Colonic mucosa (tissue), 4 donors: ENCODE measurements around the gene SMAD2. TPM values are rescaled to one million over a fixed set of nuclear protein-coding genes. Genes with fewer than 3 reads are reported as not detected.

Experiments used
- DNase-seq: peaks from one replicate; pipeline ENCODE4 v3.0.0-alpha.2; 2020
- H3K27ac ChIP-seq: fragments of 200-600 bp; one replicate; pipeline ENCODE4 v1.8.0; 2021
- H3K27me3 ChIP-seq: fragments of 200-600 bp; one replicate; pipeline ENCODE4 v1.8.0; 2021
- H3K36me3 ChIP-seq: fragments of 200-600 bp; one replicate; pipeline ENCODE4 v1.8.0; 2021
- H3K4me1 ChIP-seq: fragments of 200-600 bp; one replicate; pipeline ENCODE4 v1.8.0; 2021; ENCODE audit warnings: mild to moderate bottlenecking
- H3K4me3 ChIP-seq: fragments of 200-600 bp; one replicate; pipeline ENCODE4 v1.8.0; 2021
- H3K9ac ChIP-seq, 2 donors: one replicate each; pipeline ENCODE4 v1.7.0; 2013; ENCODE audit warnings: control low read depth in 2 of 2, low read depth in 2 of 2, low read length in 2 of 2
- H3K9me3 ChIP-seq: fragments of 200-600 bp; one replicate; pipeline ENCODE4 v1.8.0; 2021
- intact Hi-C: fragments of 100-400 bp; cut with DNase I; formaldehyde crosslinking; loops from one replicate; pipeline ENCODE4 v1.14.1; 2022
- total RNA-seq, 2 donors: library from RNA; stranded (reverse); fragmentation: NEBNext Ultra II Directional in 1 of 2; extraction: Animal tissue kit (Norgen Biotek cat#: 25700) in 1 of 2; gene quantifications; one replicate each; pipeline ENCODE4 v1.2.1, GENCODE V29; 2021
- TF ChIP-seq, protein P1 (sequence below): fragments of 200-600 bp; IDR thresholded peaks from one replicate; pipeline ENCODE4 v1.8.0; 2022; ENCODE audit warnings: antibody characterized with exemption, mild to moderate bottlenecking
- donor health status: healthy.
- donor health status: DM: no; HTN: no; CAD: no.
- donor health status: DM: no; HTN: no; CAD: no.

The SMAD2 gene
- total RNA-seq, 2 donors from 2014 or later = 109 to 133 TPM

DNA sequence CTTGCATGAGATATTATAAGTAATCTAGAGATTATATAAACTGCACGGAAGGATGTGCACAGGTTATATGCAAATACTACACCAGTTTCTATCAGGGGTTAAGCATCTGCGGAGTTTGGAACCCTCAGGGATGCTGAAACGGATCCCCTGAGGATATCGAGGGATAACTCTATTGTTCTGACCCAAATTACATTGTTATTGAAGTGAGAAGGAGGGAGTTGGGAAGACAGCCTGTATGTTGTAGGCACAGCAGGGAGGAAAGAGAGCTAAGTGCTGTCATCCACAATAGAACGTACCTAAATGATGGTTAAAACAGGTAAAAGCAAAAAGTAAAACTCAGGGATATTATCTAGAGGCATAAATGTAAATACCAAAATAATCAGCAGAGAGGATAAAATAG lies 44.6 kb upstream of the SMAD2 start:
- Histone ChIP-seq H3K27me3 (no peaks in the 10 kb centered on the region), H3K4me3 (no peak overlapping the region), H3K9me3 (no peaks in the 10 kb centered on the region), H3K36me3 (no peaks in the 10 kb centered on the region), H3K9ac (no peak overlapping the region), H3K4me1 (no peaks in the 10 kb centered on the region), H3K27ac (no peak overlapping the region)
- DNase-seq = no peak
- TF ChIP-seq, protein P1, sequence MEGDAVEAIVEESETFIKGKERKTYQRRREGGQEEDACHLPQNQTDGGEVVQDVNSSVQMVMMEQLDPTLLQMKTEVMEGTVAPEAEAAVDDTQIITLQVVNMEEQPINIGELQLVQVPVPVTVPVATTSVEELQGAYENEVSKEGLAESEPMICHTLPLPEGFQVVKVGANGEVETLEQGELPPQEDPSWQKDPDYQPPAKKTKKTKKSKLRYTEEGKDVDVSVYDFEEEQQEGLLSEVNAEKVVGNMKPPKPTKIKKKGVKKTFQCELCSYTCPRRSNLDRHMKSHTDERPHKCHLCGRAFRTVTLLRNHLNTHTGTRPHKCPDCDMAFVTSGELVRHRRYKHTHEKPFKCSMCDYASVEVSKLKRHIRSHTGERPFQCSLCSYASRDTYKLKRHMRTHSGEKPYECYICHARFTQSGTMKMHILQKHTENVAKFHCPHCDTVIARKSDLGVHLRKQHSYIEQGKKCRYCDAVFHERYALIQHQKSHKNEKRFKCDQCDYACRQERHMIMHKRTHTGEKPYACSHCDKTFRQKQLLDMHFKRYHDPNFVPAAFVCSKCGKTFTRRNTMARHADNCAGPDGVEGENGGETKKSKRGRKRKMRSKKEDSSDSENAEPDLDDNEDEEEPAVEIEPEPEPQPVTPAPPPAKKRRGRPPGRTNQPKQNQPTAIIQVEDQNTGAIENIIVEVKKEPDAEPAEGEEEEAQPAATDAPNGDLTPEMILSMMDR = no peak
- intact Hi-C loops = no loop called here

- Histone ChIP-seq H3K9ac (no peak overlapping the region), H3K27ac (no peak overlapping the region), H3K9me3 (no peaks in the 10 kb centered on the region), H3K36me3 (no peaks in the 10 kb centered on the region), H3K4me1 (no peaks in the 10 kb centered on the region), H3K27me3 (no peaks in the 10 kb centered on the region), H3K4me3 (no peak overlapping the region)
- TF ChIP-seq, protein P1 = no peak
- DNase-seq = no peak
- intact Hi-C loops = no loop called here
Observed at GRCh38 chr18:47970664-47971531, 40.4 kb upstream of the SMAD2 start.

- H3K27me3 ChIP-seq = no peaks in the 10 kb centered on the region
- intact Hi-C loops = no loop called here
Observed at GRCh38 chr18:47969816-47970215, 39.4 kb upstream of the SMAD2 start.

GRCh38 chr18:47968721-47969120 lies 38.3 kb upstream of the SMAD2 start:
- Histone ChIP-seq H3K27me3 (no peaks in the 10 kb centered on the region), H3K27ac (no peak overlapping the region), H3K9me3 (no peaks in the 10 kb centered on the region), H3K36me3 (no peaks in the 10 kb centered on the region), H3K4me3 (no peak overlapping the region), H3K9ac (no peak overlapping the region), H3K4me1 (no peaks in the 10 kb centered on the region)
- intact Hi-C loops = no loop called here
- DNase-seq = no peak
- TF ChIP-seq, protein P1 = no peak

More at GRCh38 chr18:47969816-47970215, 39.4 kb upstream of the SMAD2 start:
- no peak overlapping the region for H3K9ac ChIP-seq
- DNase-seq = no peak
- no peak overlapping the region for H3K27ac ChIP-seq
- TF ChIP-seq, protein P1 = no peak
- H3K36me3 ChIP-seq = no peaks in the 10 kb centered on the region
- H3K4me1 ChIP-seq = no peaks in the 10 kb centered on the region
- no peaks in the 10 kb centered on the region for H3K9me3 ChIP-seq
- no peak overlapping the region for H3K4me3 ChIP-seq

GRCh38 chr18:47968006-47968676 lies 37.7 kb upstream of the SMAD2 start:
- TF ChIP-seq, protein P1 = no peak
- H3K27me3 ChIP-seq = no peaks in the 10 kb centered on the region
- no peak overlapping the region for H3K9ac ChIP-seq
- no peak overlapping the region for H3K27ac ChIP-seq
- no peak for DNase-seq
- H3K4me3 ChIP-seq = no peak overlapping the region
- no peaks in the 10 kb centered on the region for H3K36me3 ChIP-seq
- H3K4me1 ChIP-seq = no peaks in the 10 kb centered on the region
- intact Hi-C loops = no loop called here
- H3K9me3 ChIP-seq = no peaks in the 10 kb centered on the region
